Measurements from ENCODE around the gene ADD2.

Gene ADD2

DNA sequence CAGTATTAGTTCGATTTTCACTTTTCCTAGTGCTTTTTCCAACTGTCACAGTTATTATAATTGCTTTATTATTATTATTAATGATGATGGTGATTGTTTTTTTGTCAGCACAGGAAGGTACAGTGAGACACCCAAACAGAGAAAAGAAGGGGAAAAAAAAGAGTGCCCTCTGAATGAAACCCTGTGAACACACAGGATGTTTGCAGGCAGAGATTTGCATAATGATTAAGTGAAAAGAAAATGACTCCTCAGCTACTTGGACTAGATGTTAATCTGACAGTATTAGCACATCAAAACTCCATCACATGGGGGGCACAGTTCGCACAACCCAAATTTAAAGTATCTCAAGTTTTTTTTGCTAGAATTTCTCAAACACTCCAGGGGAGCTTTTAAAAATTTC is 32.9 kb downstream of the ADD2 start:
- no peak for TF ChIP-seq FOXM1 (IDR thresholded peaks at IDR 0.05; ENCODE audit: borderline replicate concordance)
- TF ChIP-seq NFRKB (IDR thresholded peaks at IDR 0.05), result no peak
- TF ChIP-seq FOXK2 (IDR thresholded peaks at IDR 0.05), result no peak
- no peak for TF ChIP-seq TARDBP (IDR thresholded peaks at IDR 0.05)
- TF ChIP-seq, protein P1, sequence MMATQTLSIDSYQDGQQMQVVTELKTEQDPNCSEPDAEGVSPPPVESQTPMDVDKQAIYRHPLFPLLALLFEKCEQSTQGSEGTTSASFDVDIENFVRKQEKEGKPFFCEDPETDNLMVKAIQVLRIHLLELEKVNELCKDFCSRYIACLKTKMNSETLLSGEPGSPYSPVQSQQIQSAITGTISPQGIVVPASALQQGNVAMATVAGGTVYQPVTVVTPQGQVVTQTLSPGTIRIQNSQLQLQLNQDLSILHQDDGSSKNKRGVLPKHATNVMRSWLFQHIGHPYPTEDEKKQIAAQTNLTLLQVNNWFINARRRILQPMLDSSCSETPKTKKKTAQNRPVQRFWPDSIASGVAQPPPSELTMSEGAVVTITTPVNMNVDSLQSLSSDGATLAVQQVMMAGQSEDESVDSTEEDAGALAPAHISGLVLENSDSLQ (IDR thresholded peaks at IDR 0.05), result no peak
- TF ChIP-seq ZNF384 (IDR thresholded peaks at IDR 0.05), result no peak
- no peak for TF ChIP-seq ARNT (IDR thresholded peaks at IDR 0.05)
- TF ChIP-seq SUZ12 (IDR thresholded peaks at IDR 0.05), result no peak
- no peak for TF ChIP-seq LEF1 (IDR thresholded peaks at IDR 0.05; ENCODE audit: borderline replicate concordance)
- no peak for TF ChIP-seq CTBP1 (IDR thresholded peaks at IDR 0.05; ENCODE audit: borderline replicate concordance)
- ChIA-PET POLR2A (no interaction called here), CTCF (no interaction called here)
- DNase-seq (ENCODE audit: extremely low spot score), result no peak

DNA sequence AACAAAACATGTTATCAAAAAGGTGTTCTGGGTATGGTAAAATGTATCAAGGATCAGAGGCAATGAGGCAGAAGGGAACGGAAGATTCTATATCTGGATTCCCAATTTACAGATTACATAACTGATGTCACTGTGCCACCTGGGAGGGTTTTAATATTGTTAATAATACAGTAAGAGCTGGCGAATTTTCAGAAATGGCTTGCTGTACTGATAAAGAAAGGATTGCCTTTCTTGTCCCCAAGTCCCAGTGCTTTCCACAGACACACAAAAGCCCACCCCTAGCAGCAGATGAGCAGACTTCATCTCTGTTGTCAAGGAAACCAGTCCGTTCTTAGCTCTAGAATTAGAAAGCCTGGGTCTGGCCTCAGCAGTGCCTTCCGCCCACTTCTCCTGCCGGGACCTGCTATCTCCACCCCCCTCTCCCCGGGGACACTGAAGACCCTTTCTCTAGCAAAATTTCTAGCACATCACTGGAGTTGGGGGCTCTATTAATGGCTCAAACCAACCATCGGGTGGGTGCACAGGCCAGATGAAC is 34.3 kb downstream of the ADD2 start:
- no peak for DNase-seq (ENCODE audit: extremely low spot score)
- ChIA-PET POLR2A (no interaction called here), CTCF (no interaction called here)
- TF ChIP-seq NFRKB (IDR thresholded peaks at IDR 0.05) (no peak), CTBP1 (IDR thresholded peaks at IDR 0.05; ENCODE audit: borderline replicate concordance) (no peak), LEF1 (IDR thresholded peaks at IDR 0.05; ENCODE audit: borderline replicate concordance) (no peak)

DNA sequence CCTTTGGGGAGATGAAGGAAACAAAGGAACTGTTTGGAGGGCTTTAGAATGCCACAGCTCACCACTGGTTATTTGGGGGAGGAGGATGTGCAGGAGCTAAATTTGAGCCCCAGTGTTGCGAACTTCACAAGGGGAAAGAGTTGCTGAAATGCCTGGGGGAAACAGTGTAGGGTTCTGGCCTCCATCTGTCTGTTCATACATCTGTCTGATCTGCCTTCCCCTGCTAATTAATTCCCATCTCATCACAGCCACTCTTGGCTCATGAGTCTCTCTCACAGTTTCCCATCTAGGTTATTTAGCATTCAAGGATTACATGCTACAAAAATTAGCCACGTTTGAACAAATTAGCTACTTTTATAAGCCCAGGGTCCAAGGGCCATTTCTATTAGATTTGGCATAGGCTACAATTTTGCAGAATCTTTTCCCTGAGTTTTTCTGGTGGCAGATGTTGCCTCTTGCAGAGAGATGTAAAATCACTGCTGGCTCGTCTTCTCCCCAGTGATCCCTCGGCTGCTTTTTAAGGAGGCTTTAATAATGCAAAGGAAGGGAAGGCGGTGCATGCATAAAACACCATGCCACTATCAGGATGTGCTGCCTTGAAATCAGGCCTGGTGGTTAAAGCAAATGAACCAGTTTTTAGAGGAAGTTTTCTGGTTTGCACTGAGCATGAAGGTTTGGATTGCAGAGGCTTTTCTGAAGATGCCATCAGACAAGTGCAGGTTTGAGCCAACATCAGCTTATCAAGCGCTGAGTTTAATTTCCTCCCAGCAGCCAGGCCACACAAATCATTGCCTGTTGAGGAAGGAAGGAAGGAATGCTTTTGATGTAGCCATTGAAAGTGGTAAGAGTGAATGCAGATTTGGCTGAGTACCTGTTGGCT is 35.0 kb downstream of the ADD2 start:
- no peak for DNase-seq (ENCODE audit: extremely low spot score)
- CTCF ChIA-PET, result no interaction called here
- TF ChIP-seq L3MBTL2 (conservative IDR thresholded peaks at IDR 0.05), result no peak
- TF ChIP-seq TARDBP (IDR thresholded peaks at IDR 0.05), result no peak
- no peak for TF ChIP-seq NFRKB (IDR thresholded peaks at IDR 0.05)
- TF ChIP-seq FOXK2 (IDR thresholded peaks at IDR 0.05), result no peak
- TF ChIP-seq, protein P1 (IDR thresholded peaks at IDR 0.05), result no peak
- TF ChIP-seq ELF4 (IDR thresholded peaks at IDR 0.05), result no peak
- TF ChIP-seq BHLHE40 (IDR thresholded peaks at IDR 0.05; ENCODE audit: borderline replicate concordance), result no peak
- no peak for TF ChIP-seq FOXM1 (IDR thresholded peaks at IDR 0.05; ENCODE audit: borderline replicate concordance)
- no peak for TF ChIP-seq CTBP1 (IDR thresholded peaks at IDR 0.05; ENCODE audit: borderline replicate concordance)
- no peak for TF ChIP-seq SP1 (IDR thresholded peaks at IDR 0.05)
- no peak for TF ChIP-seq LEF1 (IDR thresholded peaks at IDR 0.05; ENCODE audit: borderline replicate concordance)
- no peak for TF ChIP-seq ARNT (IDR thresholded peaks at IDR 0.05)
- no peak for TF ChIP-seq ZNF384 (IDR thresholded peaks at IDR 0.05)
- TF ChIP-seq SUZ12 (IDR thresholded peaks at IDR 0.05), result no peak
- no peak for TF ChIP-seq HDGF (IDR thresholded peaks at IDR 0.05; ENCODE audit: borderline replicate concordance)
- no peak for TF ChIP-seq FOXA1 (IDR thresholded peaks at IDR 0.05)
- POLR2A ChIA-PET, result no interaction called here

DNA sequence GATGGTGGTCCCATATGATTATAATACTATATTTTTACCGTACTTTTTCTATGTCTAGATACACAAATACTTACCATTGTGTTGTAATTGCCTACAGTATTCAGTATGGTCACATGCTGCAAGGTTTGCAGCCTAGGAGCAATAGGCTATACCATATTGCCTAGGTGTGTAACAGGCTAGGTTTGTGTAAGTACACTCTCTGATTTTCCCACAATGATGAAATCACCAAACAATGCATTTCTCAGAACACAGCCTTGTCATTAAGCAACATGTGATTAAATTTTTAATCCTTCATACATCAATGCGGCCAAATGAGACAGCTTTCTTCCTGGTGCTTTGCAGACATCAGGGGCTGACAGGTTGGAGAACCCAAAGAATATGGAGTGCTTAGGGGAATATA is 37.3 kb downstream of the ADD2 start:
- POLR2A ChIA-PET, result no interaction called here
- TF ChIP-seq NFRKB (IDR thresholded peaks at IDR 0.05) (no peak), L3MBTL2 (conservative IDR thresholded peaks at IDR 0.05) (no peak), FOXA1 (IDR thresholded peaks at IDR 0.05) (no peak), BHLHE40 (IDR thresholded peaks at IDR 0.05; ENCODE audit: borderline replicate concordance) (no peak), TARDBP (IDR thresholded peaks at IDR 0.05) (no peak), ZNF384 (IDR thresholded peaks at IDR 0.05) (no peak), FOXM1 (IDR thresholded peaks at IDR 0.05; ENCODE audit: borderline replicate concordance) (no peak), HDGF (IDR thresholded peaks at IDR 0.05; ENCODE audit: borderline replicate concordance) (no peak), FOXK2 (IDR thresholded peaks at IDR 0.05) (no peak), CTBP1 (IDR thresholded peaks at IDR 0.05; ENCODE audit: borderline replicate concordance) (no peak), SP1 (IDR thresholded peaks at IDR 0.05) (no peak), LEF1 (IDR thresholded peaks at IDR 0.05; ENCODE audit: borderline replicate concordance) (no peak)
- TF ChIP-seq, protein P1 (IDR thresholded peaks at IDR 0.05), result no peak
- CTCF ChIA-PET, result no interaction called here
- no peak for DNase-seq (ENCODE audit: extremely low spot score)

DNA sequence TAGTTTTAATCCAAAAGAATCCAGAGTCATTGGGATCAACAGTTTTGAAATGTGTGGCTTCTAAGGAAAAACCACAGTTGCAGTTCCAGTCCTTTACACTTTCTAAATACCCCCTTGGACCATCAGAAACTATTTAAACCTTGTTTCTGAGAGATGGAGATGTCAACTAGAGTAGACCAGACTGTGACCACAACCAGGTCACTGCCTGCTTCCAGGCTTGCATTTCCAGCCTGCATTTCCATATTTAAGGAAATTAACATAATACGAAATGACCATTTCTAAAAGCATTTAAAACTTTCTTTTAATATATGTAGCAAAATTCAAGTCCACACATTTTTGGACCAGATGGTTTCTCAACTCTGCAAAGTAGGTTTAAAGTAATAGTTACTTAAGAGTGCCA is 38.4 kb downstream of the ADD2 start:
- DNase-seq (ENCODE audit: extremely low spot score), result no peak
- ChIA-PET CTCF (no interaction called here), POLR2A (no interaction called here)
- TF ChIP-seq ELF4 (IDR thresholded peaks at IDR 0.05) (no peak), L3MBTL2 (conservative IDR thresholded peaks at IDR 0.05) (no peak), BHLHE40 (IDR thresholded peaks at IDR 0.05; ENCODE audit: borderline replicate concordance) (no peak), TARDBP (IDR thresholded peaks at IDR 0.05) (no peak), HDGF (IDR thresholded peaks at IDR 0.05; ENCODE audit: borderline replicate concordance) (no peak), ARNT (IDR thresholded peaks at IDR 0.05) (no peak), LEF1 (IDR thresholded peaks at IDR 0.05; ENCODE audit: borderline replicate concordance) (no peak), SP1 (IDR thresholded peaks at IDR 0.05) (no peak), ZNF384 (IDR thresholded peaks at IDR 0.05) (no peak), FOXK2 (IDR thresholded peaks at IDR 0.05) (no peak)
- TF ChIP-seq, protein P1 (IDR thresholded peaks at IDR 0.05), result no peak
